GM19455 (cell line): ENCODE measurements around the gene BCL2L13.

Experiments
- ATAC-seq: cut with Tn5 transposase; IDR thresholded peaks from one replicate; pipeline ENCODE4 v1.9.1; 2021; ENCODE audit not compliant: unreplicated experiment

Gene BCL2L13

GRCh38 chr22:17726006-17726927, 87.7 kb downstream of the BCL2L13 start:
- ATAC-seq = no peak

- ATAC-seq = no peak
Measured at GRCh38 chr22:17726928-17727897, 88.7 kb downstream of the BCL2L13 start.

GRCh38 chr22:17728786-17729185, 90.2 kb downstream of the BCL2L13 start:
- no peak for ATAC-seq

GRCh38 chr22:17729561-17729960, 91.0 kb downstream of the BCL2L13 start:
- no peak for ATAC-seq

GRCh38 chr22:17732251-17732854, 93.8 kb downstream of the BCL2L13 start:
- ATAC-seq = no peak

- no peak for ATAC-seq
Measured at GRCh38 chr22:17733466-17733865, 94.9 kb downstream of the BCL2L13 start.

GRCh38 chr22:17734187-17734586, 95.6 kb downstream of the BCL2L13 start:
- ATAC-seq = no peak

GRCh38 chr22:17738386-17739128, 100.0 kb downstream of the BCL2L13 start:
- ATAC-seq = no peak

GRCh38 chr22:17739196-17739975, 100.8 kb downstream of the BCL2L13 start:
- no peak for ATAC-seq

- no peak for ATAC-seq
Measured at GRCh38 chr22:17741866-17742526, 103.4 kb downstream of the BCL2L13 start.

GRCh38 chr22:17742527-17742902, 104.0 kb downstream of the BCL2L13 start:
- ATAC-seq = no peak

- ATAC-seq = no peak
Measured at GRCh38 chr22:17743661-17744411, 105.3 kb downstream of the BCL2L13 start.

GRCh38 chr22:17744430-17744829, 105.9 kb downstream of the BCL2L13 start:
- ATAC-seq = no peak

GRCh38 chr22:17746916-17747315, 108.4 kb downstream of the BCL2L13 start:
- no peak for ATAC-seq

- ATAC-seq = no peak
Measured at GRCh38 chr22:17748555-17749353, 110.2 kb downstream of the BCL2L13 start.

- no peak for ATAC-seq
Measured at GRCh38 chr22:17749605-17750395, 111.2 kb downstream of the BCL2L13 start.

- no peak for ATAC-seq
Measured at GRCh38 chr22:17751596-17751995, 113.0 kb downstream of the BCL2L13 start.
